HL-60 (cell line): Measurements from ENCODE around the gene NHSL2.

Experiments used
- TF ChIP-seq, protein P1 (sequence below): IDR thresholded peaks from one replicate; pipeline ENCODE4 v1.5.1; 2011; ENCODE audit warnings: low read length, control low read depth, inconsistent platforms; ENCODE audit not compliant: insufficient read depth
- TF ChIP-seq, protein P2 (sequence below): IDR thresholded peaks from 2 replicates; pipeline ENCODE4 v1.6.1; 2012; ENCODE audit warnings: low read depth; ENCODE audit not compliant: insufficient replicate concordance

- TF ChIP-seq, protein P1, sequence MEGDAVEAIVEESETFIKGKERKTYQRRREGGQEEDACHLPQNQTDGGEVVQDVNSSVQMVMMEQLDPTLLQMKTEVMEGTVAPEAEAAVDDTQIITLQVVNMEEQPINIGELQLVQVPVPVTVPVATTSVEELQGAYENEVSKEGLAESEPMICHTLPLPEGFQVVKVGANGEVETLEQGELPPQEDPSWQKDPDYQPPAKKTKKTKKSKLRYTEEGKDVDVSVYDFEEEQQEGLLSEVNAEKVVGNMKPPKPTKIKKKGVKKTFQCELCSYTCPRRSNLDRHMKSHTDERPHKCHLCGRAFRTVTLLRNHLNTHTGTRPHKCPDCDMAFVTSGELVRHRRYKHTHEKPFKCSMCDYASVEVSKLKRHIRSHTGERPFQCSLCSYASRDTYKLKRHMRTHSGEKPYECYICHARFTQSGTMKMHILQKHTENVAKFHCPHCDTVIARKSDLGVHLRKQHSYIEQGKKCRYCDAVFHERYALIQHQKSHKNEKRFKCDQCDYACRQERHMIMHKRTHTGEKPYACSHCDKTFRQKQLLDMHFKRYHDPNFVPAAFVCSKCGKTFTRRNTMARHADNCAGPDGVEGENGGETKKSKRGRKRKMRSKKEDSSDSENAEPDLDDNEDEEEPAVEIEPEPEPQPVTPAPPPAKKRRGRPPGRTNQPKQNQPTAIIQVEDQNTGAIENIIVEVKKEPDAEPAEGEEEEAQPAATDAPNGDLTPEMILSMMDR: no peak
- TF ChIP-seq, protein P2, sequence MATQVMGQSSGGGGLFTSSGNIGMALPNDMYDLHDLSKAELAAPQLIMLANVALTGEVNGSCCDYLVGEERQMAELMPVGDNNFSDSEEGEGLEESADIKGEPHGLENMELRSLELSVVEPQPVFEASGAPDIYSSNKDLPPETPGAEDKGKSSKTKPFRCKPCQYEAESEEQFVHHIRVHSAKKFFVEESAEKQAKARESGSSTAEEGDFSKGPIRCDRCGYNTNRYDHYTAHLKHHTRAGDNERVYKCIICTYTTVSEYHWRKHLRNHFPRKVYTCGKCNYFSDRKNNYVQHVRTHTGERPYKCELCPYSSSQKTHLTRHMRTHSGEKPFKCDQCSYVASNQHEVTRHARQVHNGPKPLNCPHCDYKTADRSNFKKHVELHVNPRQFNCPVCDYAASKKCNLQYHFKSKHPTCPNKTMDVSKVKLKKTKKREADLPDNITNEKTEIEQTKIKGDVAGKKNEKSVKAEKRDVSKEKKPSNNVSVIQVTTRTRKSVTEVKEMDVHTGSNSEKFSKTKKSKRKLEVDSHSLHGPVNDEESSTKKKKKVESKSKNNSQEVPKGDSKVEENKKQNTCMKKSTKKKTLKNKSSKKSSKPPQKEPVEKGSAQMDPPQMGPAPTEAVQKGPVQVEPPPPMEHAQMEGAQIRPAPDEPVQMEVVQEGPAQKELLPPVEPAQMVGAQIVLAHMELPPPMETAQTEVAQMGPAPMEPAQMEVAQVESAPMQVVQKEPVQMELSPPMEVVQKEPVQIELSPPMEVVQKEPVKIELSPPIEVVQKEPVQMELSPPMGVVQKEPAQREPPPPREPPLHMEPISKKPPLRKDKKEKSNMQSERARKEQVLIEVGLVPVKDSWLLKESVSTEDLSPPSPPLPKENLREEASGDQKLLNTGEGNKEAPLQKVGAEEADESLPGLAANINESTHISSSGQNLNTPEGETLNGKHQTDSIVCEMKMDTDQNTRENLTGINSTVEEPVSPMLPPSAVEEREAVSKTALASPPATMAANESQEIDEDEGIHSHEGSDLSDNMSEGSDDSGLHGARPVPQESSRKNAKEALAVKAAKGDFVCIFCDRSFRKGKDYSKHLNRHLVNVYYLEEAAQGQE: no peak
These were observed 2.3 kb upstream of the NHSL2 start for GRCh38 chrX:71908387-71908786.
